GM12873 (cell line): ENCODE data around the gene GABRG3.

ENCODE experiments used
- TF ChIP-seq, protein P1 (sequence below): IDR thresholded peaks from 2 replicates; pipeline ENCODE4 v1.5.1; 2012; ENCODE audit warnings: low read depth, mild to moderate bottlenecking, moderate library complexity, low read length, control low read depth; ENCODE audit not compliant: insufficient read depth; ENCODE audit errors: missing control alignments

GABRG3 gene

DNA sequence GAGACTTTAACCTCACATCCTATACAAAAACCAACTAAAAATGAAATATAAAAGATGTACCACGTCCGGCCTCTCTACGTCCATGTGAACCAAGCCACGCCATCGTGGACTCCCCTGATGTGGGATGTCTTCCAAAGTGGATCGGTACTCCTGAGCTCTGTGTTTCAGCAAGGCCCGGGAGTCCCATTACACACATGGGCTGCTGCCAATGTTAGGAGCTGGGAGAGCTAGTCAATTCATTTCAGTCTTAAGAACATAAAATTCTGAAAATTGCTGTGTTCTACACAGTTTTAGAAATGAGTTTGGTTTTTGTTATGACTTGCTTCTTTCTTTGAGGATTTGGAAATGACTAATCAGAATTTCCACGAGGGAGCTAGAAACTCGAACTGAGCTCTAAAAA lies 131.0 kb downstream of the GABRG3 start:
- TF ChIP-seq, protein P1, sequence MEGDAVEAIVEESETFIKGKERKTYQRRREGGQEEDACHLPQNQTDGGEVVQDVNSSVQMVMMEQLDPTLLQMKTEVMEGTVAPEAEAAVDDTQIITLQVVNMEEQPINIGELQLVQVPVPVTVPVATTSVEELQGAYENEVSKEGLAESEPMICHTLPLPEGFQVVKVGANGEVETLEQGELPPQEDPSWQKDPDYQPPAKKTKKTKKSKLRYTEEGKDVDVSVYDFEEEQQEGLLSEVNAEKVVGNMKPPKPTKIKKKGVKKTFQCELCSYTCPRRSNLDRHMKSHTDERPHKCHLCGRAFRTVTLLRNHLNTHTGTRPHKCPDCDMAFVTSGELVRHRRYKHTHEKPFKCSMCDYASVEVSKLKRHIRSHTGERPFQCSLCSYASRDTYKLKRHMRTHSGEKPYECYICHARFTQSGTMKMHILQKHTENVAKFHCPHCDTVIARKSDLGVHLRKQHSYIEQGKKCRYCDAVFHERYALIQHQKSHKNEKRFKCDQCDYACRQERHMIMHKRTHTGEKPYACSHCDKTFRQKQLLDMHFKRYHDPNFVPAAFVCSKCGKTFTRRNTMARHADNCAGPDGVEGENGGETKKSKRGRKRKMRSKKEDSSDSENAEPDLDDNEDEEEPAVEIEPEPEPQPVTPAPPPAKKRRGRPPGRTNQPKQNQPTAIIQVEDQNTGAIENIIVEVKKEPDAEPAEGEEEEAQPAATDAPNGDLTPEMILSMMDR = no peak

GRCh38 chr15:27111323-27111722 lies 140.3 kb downstream of the GABRG3 start:
- TF ChIP-seq, protein P1 = no peak

- TF ChIP-seq, protein P1 = no peak
Observed at GRCh38 chr15:27114473-27114872, 143.5 kb downstream of the GABRG3 start.

DNA sequence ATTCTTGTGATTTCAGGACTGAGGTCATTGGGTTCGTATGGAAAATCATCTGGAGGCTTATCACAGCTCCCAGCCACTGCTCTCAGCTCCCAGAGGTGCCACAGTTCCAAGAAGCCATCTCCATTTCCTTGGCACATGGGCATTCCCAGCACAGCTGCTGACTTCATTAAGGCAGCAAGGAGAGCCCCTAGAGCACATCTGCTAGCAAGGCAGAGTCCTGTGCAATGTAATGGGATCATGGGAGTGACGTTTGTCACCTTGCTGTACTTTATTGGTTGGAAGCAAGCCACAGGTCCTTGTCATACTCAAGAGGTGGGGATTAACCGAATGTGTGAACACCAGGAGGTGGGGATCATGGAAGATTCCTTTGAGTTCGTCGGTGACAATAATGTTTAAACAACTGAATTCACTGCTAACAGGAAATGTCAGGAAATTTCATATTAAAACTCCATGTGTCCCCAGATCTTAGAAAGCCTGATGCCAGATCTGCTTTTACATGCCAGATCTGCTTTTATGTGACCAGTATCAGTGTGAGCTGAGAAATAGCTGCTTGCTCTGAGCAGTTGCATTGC lies 148.8 kb downstream of the GABRG3 start:
- TF ChIP-seq, protein P1 = no peak

DNA sequence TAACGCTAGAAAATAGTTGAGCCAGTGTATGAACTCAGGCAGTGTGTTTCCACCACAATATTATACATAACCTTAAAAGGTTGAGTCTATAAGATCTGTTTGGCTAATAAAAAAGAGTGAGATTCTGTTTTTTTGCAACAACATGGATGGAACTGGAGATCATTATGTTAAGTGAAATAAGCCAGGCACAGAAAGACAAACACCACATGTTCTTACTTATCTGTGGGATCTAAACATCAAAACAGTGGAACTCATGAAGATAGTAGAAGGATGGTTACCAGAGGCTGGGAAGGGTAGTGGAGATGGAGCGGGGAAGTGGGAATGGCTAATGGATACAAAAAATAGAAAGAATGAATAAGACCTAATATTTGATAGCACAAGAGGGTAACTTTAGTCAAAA lies 150.7 kb downstream of the GABRG3 start:
- TF ChIP-seq, protein P1 = no peak

DNA sequence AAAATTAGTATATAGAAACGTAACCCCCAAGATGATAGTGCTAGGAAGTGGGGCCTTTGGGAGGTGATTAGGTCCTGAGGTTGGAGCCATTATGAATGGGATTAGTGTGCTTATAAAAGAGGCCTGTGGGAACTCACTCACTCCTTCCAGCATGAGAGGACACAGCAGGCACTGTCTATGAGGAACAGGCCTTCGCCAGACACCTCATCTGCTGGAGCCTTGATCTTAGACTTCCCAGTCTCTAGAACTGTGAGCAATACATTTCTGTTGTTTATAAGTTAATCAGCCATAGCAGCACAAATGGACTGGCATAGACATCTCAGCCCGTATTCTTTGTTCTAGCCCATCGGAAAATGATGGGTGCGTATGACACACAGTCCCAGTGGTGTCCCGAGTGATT lies 152.3 kb downstream of the GABRG3 start:
- TF ChIP-seq, protein P1 = no peak

- TF ChIP-seq, protein P1 = no peak
Observed at GRCh38 chr15:27123808-27124207, 152.8 kb downstream of the GABRG3 start.

DNA sequence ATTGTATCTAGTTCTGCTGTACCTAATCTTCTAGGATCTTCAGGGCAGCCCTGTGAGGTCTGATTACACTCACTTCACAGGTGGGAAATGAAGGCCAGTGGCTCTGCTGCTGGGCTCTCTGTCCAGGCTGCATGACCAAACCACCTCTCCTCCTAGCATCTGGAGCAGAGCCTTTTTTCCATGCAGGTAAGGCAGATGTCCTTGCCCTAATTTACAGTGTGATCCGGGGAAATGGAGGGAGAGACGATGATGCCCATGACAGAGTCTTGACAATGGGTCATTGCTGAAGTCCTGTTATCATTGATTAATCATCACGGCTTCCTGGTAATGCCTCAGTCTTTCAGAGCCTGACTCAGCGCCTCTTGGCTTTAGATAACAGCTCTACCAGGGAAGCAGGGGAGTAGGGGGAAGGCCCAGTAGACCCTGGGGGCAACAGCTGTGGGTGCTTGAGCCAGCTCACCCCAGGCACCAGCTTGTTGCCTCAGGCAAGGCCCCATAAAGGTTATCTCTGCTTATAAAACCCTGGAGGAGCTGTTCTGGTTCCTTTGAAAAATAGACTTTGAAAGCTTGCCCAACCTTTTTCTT lies 153.4 kb downstream of the GABRG3 start:
- TF ChIP-seq, protein P1 = no peak
